Measurements from ENCODE around the gene MAGEL2. TPM values are rescaled to one million over a fixed set of nuclear protein-coding genes. Genes with fewer than 3 reads are reported as not detected.

The MAGEL2 gene
- total RNA-seq, 1 experiment from 2014 or later: 9.2 TPM

DNA sequence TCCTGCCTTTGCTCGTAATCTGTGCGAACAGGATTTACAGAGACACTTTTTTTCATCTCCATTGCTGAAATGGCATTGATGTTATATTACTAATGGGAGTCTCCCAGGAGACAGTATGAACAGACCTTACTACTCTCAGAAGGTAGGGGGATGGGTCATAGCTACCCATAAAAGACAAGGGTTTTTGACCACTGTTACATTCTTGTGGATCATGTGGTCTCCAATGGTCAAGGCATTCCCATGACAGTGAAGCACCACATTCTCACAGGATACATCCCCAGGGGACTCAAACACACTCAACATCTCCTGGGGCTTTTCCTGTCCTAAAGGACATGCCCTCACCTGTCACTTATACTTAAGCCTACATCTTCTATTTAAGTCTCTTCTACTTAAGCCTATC lies 41.4 kb downstream of the MAGEL2 start:
- Histone ChIP-seq H2BK5ac (ENCODE audit: insufficient read length, low read length) (no peak overlapping the region), H3K56ac (ENCODE audit: insufficient read length, low read depth, low read length) (no peak overlapping the region), H3K23ac (ENCODE audit: insufficient read length, low read depth, low read length) (no peak overlapping the region), H2AK5ac (ENCODE audit: insufficient read length, low read length) (no peak overlapping the region), H3K27me3 (ENCODE audit: insufficient read depth, low read length) (no peaks in the 10 kb centered on the region), H2BK15ac (ENCODE audit: low read depth, low read length) (no peak overlapping the region), H3K4me1 (ENCODE audit: insufficient read depth, low read length) (no peaks in the 10 kb centered on the region), H4K8ac (replicated peaks; ENCODE audit: insufficient read length, low read depth, low read length) (no peak overlapping the region), H3K79me2 (ENCODE audit: insufficient read depth, low read length) (no peaks in the 10 kb centered on the region), H3K4ac (ENCODE audit: low read depth, low read length) (no peak overlapping the region), H3K14ac (ENCODE audit: insufficient read depth, low read length) (no peak overlapping the region), H4K91ac (ENCODE audit: insufficient read length, low read depth, low read length) (no peak overlapping the region), H3K23me2 (ENCODE audit: insufficient read length, low read depth, low read length, poor library complexity, severe bottlenecking) (no peaks in the 10 kb centered on the region), H3T11ph (ENCODE audit: low read length) (no peak overlapping the region), H2BK12ac (ENCODE audit: insufficient read length, low read depth, low read length) (no peak overlapping the region), H4K20me1 (ENCODE audit: control insufficient read depth, insufficient read depth, insufficient read length) (no peaks in the 10 kb centered on the region), H3K4me2 (ENCODE audit: insufficient read depth, insufficient read length, low read length) (no peak overlapping the region), H3K9me3 (ENCODE audit: control insufficient read depth, low read depth, low read length) (peaks cover 71% of the 10 kb centered on the region), H2AFZ (ENCODE audit: low read length) (no peak overlapping the region), H4K5ac (ENCODE audit: insufficient read length, low read depth, low read length) (no peak overlapping the region), H2BK120ac (ENCODE audit: low read depth, low read length, poor library complexity, severe bottlenecking) (no peak overlapping the region), H3K9ac (ENCODE audit: extremely low read depth, insufficient read length, low read length) (no peak overlapping the region), H2BK20ac (ENCODE audit: low read depth, low read length, poor library complexity, severe bottlenecking) (no peak overlapping the region), H3K18ac (ENCODE audit: insufficient read length, low read depth, low read length) (no peak overlapping the region), H3K79me1 (ENCODE audit: insufficient read depth, low read depth, low read length, poor library complexity, severe bottlenecking) (no peaks in the 10 kb centered on the region), H3K27ac (ENCODE audit: insufficient read length, low read depth, low read length) (no peak overlapping the region)
- peaks cover 2% of the 10 kb centered on the region; the same call in 1 of the 2 replicates for H3K27me3 Mint-ChIP-seq (ENCODE audit: low read depth)
- H3K4me1 Mint-ChIP-seq: no peaks in the 10 kb centered on the region
- no peak for DNase-seq
- peaks cover 71 to 76% of the 10 kb centered on the region in 2 experiments for H3K9me3 Mint-ChIP-seq
- peaks cover 0 to 4% (median 0%) of the 10 kb centered on the region in 3 experiments; a peak in 1 of 7 replicates for H3K36me3 Mint-ChIP-seq (ENCODE audit: insufficient read depth in 1 of 3, low read depth in 3 of 3)
- no CpG with 5 or more reads among the region's 2 CpGs for WGBS (ENCODE audit: extremely low coverage, insufficient read length, low lambda C conversion rate)
- H3K27ac Mint-ChIP-seq: no peak overlapping the region
- H3K4me3 Mint-ChIP-seq: no peak overlapping the region
- TF ChIP-seq, protein P1, sequence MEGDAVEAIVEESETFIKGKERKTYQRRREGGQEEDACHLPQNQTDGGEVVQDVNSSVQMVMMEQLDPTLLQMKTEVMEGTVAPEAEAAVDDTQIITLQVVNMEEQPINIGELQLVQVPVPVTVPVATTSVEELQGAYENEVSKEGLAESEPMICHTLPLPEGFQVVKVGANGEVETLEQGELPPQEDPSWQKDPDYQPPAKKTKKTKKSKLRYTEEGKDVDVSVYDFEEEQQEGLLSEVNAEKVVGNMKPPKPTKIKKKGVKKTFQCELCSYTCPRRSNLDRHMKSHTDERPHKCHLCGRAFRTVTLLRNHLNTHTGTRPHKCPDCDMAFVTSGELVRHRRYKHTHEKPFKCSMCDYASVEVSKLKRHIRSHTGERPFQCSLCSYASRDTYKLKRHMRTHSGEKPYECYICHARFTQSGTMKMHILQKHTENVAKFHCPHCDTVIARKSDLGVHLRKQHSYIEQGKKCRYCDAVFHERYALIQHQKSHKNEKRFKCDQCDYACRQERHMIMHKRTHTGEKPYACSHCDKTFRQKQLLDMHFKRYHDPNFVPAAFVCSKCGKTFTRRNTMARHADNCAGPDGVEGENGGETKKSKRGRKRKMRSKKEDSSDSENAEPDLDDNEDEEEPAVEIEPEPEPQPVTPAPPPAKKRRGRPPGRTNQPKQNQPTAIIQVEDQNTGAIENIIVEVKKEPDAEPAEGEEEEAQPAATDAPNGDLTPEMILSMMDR (conservative IDR thresholded peaks at IDR 0.05): no peak

Measured in H9 (cell line).